ENCODE results near the gene VPS13D.

Gene VPS13D

GRCh38 chr1:12410351-12410750, 180.5 kb downstream of the VPS13D start:
- no peak for DNase-seq

GRCh38 chr1:12411098-12411497, 181.3 kb downstream of the VPS13D start:
- DNase-seq: no peak

- no peak for DNase-seq
Measured at GRCh38 chr1:12411747-12412146, 181.9 kb downstream of the VPS13D start.

- DNase-seq: no peak
Measured at GRCh38 chr1:12412439-12412838, 182.6 kb downstream of the VPS13D start.

DNA sequence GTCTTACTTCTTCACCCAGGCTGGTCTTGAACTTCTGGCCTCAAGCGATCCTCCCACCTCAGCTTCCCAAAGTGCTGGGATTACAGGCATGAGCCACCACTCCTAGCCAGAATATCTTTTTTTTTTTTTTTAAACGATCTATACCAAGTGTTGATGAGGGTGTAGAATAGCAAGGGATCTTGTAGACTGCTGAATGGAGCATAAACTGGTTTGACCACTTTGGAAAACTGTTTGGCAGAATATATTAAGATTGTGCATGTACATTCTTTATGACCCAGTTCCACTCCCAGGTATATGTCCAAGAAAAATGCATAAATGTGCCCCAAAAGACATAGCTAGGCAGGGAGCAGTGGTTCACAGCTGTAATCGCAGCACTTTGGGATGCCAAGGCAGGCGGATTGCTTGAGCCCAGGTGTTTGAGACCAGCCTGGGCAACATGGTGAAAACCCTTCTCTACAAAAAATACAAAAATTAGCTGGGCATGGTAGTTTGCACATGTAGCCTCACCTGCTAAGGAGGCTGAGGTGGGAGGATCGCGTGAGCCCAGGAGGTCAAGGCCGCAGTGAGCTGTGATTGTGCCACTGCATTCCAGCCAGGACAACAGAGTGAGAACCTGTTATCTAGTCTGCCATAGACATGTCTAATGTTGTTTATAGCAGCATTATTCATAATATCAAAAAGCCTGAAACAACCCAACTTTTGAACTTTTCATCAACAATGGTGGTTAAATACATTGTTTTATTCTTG, 184.0 kb downstream of the VPS13D start:
- no peak for DNase-seq

DNA sequence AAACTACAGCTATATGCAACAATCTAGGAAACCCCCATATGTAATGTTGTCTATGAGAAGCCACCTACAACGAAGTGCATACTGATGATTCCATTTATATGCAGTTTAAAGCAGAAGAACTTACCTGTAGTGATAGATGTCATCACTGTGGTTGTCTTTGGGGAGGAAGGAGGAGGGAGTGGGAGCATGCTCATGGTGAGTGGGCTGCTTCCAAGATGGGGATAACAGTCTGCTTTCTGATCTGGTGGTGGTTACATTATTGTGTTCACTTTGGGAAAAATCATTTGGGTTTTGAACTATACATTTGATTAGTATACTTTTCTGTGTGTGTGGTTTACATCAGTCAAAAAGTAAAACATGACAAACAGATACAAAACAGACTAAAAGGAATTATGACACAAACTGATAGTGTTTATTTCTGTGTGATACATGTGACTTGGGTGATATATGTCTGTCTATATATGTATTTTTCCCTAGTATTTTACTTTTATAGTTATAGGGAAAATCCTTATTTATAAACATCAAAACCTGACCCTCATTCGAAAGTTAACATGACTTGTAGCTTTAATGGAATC, 184.7 kb downstream of the VPS13D start:
- DNase-seq: no peak

GRCh38 chr1:12415038-12415466, 185.2 kb downstream of the VPS13D start:
- DNase-seq: no peak

DNA sequence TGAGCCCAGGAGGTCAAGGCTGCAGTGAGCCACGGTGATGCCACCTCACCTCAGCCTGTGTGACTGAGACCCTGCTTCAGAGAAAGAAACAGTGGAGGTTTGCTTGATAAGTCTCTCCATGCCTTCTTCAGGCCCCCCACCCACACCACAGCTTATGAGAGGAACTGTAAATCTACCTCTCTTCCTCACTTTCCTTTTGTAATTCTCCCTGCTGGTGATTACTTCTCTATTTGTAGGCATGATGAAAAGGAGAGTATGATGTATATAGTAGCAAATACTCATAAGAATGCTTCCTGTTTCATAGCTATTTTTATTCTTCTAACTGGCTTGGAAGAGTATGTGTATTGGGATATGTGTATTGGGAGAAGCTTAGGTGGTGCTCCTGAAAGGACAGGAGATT, 186.3 kb downstream of the VPS13D start:
- no peak for DNase-seq

DNA sequence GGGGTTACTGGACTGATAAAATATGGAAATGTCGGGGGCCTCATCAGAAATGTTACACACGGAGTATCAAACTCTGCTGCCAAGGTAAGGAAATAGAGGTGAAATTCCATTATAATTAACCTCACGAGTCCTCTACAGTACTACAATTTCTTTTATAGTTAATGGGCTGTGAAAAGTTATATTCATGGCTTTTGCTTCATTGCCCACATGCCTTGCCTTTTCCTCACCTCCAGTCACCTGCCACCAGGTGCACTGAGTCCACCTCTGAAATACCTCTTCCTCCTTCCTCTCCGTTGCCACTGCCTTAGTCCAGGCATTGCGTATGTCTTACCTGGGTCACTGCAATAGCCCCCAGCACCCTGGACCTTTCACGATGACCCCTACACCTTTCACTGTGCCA, 186.9 kb downstream of the VPS13D start:
- DNase-seq: no peak

DNA sequence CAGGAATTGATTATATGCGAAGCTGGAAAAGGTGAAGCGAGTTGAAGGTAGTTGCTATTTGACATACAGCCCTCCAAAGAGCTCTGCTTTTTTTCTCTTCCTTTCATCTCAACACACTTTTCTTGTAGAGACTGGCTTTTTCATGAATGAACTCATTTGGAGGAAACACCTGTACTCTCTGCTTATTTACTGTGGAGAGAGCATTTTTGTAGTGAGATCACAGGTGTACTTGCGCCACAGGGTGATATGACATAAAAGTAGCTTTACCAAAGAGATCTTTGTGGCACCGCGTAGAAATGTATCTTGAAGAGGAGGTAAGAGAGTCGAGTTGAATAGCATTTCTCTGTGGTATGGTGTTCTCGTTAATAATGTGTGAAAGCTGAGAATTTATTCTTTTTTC, 187.6 kb downstream of the VPS13D start:
- no peak for DNase-seq

GRCh38 chr1:12420171-12420570, 190.3 kb downstream of the VPS13D start:
- DNase-seq: no peak

- no peak for DNase-seq
Measured at GRCh38 chr1:12422488-12422887, 192.7 kb downstream of the VPS13D start.

DNA sequence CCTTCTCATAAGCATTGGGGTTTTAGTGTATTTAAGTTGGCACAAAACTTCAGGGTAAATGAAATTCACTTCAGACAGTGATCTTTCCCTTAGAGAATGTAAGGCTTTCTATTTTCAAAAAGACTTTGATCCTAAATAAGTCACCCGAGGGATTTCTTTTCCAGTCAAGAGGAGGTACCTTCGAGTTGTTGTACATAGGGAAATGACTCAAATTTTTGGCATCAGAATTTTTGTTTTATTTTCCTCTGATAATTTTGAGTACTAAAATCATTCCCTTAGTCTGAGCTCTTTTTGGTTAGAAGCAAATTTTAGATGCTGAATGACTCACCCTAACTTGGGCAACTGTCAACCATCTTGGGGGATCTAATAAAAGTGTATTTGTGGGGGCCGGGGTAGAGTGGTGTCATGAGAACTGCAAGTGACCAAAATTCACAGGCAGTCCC, 194.3 kb downstream of the VPS13D start:
- no peak for DNase-seq

DNA sequence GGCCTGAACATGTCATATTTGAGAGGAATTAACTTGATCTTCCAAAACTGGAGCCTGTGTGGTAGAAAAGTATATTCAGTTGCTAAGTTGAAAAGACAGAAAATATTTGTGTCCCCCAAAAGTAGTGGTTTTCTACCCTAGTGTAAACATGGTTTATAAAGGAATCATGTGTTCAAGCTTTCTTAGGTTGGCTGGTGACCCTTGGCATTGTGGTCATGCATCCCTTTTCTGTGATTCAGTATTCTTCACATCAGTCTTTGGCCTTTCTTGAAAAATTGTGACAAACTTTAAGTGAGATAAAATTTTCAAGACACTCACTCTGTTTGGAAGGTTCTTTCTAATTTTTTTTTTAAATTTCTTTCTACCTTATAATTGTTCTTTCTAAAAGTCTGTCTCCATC, 195.0 kb downstream of the VPS13D start:
- no peak for DNase-seq

DNA sequence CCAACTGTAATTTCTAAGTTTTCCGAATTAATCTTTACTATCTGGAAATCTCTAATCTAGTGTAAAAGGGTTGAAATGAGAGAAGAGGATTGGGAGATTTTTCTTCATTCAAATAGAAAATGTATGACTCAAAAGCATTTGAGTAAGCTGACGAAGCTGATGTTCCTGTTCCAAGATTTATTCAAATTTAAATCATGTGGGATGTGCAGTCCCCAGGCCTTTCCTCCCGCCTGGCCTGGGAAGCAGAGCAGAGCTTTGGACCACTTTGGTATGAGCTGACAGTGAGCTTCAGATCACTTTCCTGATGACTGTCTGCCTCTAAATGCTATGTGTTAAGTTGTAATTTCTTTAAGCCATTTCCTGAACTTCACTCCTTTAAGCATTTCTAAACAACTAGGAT, 196.2 kb downstream of the VPS13D start:
- DNase-seq: no peak

- DNase-seq: no peak
Measured at GRCh38 chr1:12428334-12428733, 198.5 kb downstream of the VPS13D start.

GRCh38 chr1:12430525-12430924, 200.7 kb downstream of the VPS13D start:
- DNase-seq: no peak

DNA sequence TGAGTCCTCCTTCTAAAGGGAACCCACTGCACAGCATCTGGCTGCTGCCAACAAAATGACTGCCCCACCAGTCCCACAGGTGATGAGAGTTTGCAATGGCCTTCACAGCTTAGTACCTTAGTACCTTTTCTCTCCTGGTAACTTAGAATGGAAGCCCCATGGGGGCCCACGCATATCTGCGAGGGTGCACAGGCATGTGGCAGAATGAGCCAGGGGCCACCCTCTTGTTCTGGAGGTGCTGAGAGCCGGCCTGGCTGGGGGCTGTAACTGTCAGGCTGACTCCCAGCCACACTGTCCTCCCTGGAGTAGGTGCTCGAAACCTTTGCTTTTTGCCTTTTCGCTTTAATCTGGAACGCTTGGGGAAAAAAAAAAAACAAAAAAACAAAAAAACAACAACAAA, 203.1 kb downstream of the VPS13D start:
- DNase-seq: no peak

DNA sequence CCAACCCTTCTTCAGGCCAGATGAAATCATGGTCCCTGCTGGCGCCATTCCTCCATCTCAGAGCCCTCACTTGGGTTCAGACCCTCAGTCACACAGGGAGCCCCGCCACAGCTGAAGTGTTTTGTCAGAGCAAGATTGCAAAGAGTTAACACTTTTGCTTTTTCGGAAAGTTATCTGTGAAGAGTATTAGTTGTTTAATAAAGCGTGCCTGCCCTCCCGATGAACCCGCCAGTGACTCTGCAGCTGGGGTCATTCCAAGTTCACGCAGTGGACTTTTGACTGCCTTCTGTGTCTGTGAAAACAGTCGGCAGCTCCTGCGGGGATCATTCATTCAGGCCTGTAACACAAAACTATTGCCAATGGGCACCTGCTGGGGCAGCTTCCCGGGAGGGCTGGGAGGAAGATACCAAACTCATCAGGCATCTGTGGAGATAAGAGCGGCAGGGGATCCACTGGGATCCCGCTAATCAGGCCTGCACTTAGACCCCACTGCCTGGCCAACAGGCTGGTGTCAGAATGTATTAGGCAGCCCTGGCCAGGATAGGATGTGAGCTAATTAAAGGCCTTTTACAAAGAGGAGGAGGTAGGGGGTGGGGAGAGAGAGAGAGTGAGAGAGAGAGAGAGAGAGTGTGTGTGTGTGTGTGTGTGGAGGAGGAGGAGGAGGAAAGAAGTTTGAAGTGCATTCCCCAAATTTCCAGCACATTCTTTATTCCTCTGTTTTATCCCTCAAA, 203.7 kb downstream of the VPS13D start:
- no peak for DNase-seq

- DNase-seq: no peak
Measured at GRCh38 chr1:12434174-12434573, 204.3 kb downstream of the VPS13D start.

- DNase-seq: no peak
Measured at GRCh38 chr1:12434686-12435085, 204.9 kb downstream of the VPS13D start.

GRCh38 chr1:12435639-12436344, 206.0 kb downstream of the VPS13D start:
- no peak for DNase-seq

- DNase-seq: no peak
Measured at GRCh38 chr1:12436345-12436658, 206.5 kb downstream of the VPS13D start.

Measured in RPMI8226 (cell line).